Retina (tissue), 1 donor: ENCODE measurements around the gene PAQR5.
"Not testable (repeated sequence)": the region's sequence is repeated elsewhere in the genome, so short reads cannot be mapped to it uniquely, and the experiment has no call there.

Experiments
- DNase-seq: peaks from one replicate; pipeline ENCODE4 v3.0.0-alpha.2; 2016

The PAQR5 gene, protein sequence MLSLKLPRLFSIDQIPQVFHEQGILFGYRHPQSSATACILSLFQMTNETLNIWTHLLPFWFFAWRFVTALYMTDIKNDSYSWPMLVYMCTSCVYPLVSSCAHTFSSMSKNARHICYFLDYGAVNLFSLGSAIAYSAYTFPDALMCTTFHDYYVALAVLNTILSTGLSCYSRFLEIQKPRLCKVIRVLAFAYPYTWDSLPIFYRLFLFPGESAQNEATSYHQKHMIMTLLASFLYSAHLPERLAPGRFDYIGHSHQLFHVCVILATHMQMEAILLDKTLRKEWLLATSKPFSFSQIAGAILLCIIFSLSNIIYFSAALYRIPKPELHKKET

GRCh38 chr15:69298697-69299441 is at the start of gene PAQR5:
Gene PAQR5, plus strand, starts transcription at chr15:69298912. Its CDS starts 61,169 bp downstream, at chr15:69360081.
- peak; percentile 63 for DNase-seq

- DNase-seq, result no peak
Observed at GRCh38 chr15:69253156-69253555, 45.6 kb upstream of the PAQR5 start.

DNA sequence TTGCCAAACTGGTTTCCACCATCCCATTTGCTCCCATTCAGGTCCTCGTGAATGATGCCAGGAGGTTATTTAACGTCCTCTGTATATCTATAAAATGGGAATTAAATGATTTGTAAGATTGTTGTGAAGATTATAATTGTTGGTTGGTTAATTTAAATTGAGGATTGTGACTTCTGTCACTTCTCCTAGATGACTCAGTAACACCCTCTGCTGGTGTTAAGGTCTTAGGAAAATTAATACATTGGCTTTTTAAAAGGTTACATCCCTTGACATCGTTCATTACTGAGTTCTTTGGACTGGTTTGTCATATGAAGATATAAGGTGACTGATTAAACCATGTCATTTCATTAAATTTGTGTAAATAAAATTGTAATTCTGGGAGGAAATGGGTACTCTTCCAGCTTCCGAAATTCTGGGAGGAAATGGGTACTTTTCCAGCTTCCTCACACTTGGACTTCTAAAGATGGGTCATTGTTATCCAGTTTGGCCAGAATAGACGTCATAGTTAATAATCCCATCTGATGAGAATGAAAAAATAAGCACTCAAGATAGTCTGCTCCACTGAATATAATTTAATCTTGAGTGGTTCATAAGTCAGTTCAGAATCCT is 33.3 kb upstream of the PAQR5 start:
- DNase-seq, result no peak

DNA sequence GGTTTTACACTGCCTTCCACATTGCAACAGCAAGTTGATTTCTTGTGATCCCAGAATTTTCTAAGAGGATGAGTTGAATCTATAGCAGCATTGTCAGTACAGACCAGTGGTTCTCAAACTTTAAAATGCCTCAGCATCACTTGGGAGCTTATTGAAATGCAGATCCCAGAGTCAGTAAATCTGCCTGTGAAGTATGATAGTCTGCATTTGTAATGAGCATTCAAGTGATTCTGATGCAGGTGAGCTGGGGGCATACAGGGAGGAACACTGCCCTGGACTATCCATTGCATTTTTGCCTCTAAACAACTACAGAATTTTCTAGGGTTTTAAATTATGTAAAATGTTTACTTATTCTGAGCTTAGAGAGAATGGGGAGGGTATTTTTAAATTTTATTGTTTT is 27.5 kb upstream of the PAQR5 start:
- no peak for DNase-seq

GRCh38 chr15:69272139-69272538 is 26.6 kb upstream of the PAQR5 start:
- DNase-seq, result no peak

DNA sequence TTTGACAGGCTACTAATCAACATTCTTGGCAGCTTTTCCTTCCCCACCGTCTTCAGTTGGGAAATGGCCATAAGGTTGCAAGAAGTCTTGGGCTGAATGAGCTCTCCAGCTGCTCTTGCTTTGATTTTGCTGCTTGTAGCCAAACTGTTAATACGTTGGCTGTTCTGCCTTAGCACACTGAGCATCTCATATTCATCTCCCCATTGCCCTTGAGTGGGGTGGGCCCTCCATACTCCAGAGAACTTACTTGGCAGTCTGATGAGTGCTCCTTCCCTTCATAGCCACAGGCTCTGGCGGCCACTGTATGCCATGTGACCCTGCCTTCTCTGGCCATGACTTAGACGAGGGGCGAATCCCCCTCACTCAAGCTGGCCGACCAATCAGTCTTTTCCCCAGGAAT is 25.8 kb upstream of the PAQR5 start:
- no peak for DNase-seq

DNA sequence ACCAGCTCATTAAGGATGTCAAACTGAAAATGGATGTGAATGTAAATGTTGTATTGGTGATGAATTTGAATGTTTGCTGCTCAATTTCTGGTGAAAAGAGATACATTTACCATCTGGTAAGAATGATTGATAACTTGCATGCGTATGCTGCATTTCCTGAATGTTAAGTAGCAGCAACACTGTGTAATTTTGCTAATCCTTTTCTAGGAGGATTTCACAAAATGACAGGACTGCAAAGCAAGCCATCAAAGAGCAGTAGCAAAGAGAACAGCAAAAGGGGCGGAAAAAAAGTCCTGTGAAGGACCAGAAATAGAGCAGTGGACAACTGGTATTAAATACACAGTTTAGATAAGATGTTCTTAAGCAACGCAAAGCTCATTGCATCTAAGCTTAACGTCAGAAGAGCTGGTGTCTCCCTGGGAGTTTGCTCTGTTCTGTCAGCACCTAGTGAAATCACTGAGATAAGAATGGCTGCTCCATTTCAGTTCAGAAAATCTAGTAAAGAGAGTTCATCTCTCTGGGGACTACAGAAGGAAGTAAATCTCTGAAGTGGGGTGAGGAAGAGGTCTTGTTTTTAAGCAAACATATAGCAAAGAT is 23.5 kb upstream of the PAQR5 start:
- no peak for DNase-seq

DNA sequence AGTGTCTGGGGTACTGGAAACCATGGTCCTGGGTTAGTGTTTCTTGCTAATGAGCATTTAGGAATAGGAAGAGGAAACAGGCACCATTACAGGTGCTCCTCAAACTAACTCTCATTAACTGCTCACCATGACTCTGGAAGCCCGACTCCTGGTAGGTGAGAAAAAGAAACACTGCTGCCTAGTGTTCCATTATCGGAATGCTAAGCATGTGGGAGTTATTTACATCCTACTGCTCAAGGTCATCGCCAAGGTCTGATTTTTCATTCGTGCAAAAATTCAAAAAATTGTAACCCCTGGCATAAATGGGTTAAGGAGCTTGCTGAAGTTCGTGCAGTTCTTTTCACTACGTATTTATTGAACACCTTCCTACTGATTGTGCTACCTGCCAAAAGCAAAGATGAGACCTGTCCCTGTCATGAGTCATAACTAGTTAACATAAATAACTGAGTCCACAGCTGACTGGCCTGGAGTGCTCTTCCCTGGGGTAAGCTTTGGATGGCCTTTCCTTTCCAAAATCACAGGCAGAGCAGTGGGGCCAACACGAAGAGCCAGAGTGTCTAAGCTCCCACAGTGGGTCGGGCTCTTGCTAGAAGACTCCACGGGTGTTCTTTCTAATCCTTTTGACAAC is 22.7 kb upstream of the PAQR5 start:
- no peak for DNase-seq

DNA sequence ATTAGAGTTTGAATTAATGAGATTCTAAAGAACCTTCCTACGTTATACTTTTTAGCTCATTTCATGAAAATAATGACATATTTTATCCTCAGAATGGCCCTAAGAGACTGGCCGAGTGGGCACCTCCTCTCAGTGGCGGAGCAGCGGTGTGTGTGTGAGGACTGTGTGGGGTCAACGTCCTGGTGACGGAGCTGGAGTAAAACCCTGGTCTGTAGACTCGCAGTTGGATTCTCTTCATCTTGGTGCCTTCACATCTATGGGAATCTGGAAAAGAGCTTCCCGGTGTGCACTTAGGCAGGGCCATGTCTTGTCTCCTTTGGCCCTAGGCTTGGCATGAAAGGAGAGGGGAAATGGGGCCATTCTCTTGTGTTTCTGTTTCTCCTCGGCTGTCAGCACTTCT is 21.4 kb upstream of the PAQR5 start:
- no peak for DNase-seq

- no peak for DNase-seq
Observed at GRCh38 chr15:69279636-69280035, 19.1 kb upstream of the PAQR5 start.

- DNase-seq, result no peak
Observed at GRCh38 chr15:69280783-69281182, 17.9 kb upstream of the PAQR5 start.

DNA sequence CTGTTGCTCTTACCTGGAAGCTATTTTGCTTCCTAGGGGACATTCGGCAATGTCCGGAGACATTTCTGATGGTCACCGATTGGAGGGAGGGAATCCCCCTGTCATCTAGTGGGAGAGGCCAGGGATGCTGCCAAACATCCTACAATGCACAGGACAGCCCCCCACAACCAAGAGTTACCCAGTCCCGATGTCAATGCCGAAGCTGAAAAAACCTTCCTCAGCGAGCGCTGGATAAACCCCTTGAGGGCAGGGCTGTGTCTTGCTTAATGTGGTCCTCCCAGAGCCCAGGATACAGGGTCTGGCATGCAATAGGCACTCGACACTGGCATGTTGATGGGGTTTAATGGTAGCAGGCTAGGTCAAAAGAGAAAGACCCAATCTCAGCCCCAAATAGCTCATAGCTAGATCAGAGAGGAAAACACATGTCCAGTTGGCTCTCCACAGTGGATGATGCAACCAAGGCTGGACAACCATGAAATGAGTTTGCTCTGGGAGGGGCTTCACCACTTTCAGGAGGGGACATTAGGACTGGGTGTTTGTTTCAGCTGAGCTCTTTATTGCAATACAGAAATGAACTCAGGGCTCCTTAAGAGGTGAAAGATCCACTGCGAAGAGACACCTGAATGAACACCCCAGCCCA is 16.5 kb upstream of the PAQR5 start:
- no peak for DNase-seq

GRCh38 chr15:69285834-69286233 is 12.9 kb upstream of the PAQR5 start:
- DNase-seq, result no peak

GRCh38 chr15:69288011-69288410 is 10.7 kb upstream of the PAQR5 start:
- no peak for DNase-seq

DNA sequence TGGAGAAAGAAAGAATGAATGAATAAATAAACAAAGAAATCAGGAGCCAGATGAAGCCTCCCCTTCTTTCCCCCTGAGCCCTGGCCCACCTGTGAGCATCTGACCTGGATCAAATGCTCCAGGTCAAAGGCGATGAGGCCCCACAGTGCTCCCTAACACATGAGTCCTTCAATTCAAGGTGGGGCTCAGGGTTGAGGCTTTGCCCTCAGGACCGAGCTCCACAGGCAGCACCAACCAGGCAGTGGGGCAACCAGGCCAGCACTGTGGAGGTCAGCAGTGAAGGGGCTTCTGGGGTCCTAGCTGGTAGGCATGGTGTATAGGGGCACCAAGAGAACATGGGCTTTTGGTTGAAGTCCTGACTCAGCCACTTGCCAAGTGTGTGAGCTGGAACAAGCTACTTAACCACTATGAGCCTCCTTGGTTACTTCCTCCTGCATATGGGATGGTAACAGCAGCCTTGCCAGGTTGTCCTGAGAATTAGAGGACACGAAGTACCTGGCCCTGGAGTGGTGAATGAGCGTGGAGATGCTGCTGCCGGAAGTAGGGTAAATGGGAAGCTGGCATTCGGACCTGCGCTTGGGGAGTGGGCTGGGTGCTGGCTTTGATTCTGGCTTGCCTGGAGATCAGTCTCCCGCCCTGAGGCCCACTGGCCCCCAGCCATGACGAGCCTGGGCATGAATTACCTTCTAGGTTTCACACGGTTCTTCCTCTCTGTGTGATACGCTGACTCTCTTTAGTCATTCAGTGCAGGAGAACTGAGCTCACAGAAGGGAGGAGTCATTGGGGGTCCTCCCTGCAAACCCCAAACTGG is 10.0 kb upstream of the PAQR5 start:
- no peak for DNase-seq

DNA sequence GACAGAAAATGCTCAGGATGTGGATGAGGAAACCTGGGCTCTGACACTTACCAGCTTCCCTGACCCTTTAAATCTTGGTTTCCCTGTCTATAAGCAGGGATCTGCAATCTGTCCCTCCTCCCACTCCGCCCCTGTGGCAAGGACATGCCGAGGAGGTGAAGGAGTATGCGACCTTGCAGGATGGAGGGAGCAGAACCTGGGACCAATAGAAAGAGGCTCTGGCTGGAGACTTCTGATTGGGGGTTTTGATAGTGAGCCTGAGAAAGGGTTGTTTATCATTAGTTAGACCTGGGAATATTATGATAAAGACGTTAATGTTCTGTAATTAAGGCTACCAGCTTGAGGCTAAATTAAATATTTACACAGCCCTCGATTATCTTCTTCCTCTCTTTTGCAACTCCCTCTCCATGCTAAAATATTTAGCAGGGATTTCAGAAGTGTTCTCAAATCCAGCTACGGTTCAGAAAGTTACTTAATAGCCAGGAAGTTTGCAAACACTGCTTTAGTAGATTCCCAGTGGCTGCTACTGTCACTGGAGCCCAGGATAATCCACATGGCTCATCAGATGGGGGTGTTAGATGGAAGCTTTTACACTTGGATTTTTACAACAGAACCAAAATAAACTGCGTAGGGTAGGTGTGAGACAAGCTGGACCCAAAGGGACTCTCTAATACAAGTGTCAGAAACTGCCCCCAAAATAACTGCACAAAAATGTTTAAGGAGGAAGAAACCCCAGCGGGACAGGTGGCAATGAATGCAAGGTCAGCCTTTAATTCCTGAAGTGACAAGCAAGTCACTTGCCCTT is 9.2 kb upstream of the PAQR5 start:
- no peak for DNase-seq

GRCh38 chr15:69290346-69291164 is 8.2 kb upstream of the PAQR5 start:
- no peak for DNase-seq

DNA sequence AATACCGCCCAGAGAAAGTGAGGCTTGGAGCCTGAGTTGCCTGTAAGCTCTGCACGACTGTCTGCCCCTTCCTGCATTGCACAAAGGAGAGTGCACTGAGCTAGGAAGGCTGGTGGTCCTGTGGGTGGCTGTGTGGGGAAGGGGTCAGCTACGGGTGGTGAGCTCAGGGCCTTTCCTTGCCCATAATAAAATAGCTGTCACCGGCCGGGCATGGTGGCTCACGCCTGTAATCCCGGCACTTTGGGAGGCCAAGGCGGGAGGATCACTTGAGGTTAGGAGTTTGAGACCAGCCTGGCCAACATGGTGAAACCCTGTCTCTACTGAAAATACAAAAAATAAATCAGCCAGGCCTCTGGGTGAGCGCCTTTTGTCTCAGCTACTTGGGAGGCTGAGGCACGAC is 7.1 kb upstream of the PAQR5 start:
- DNase-seq, result not testable (repeated sequence)

DNA sequence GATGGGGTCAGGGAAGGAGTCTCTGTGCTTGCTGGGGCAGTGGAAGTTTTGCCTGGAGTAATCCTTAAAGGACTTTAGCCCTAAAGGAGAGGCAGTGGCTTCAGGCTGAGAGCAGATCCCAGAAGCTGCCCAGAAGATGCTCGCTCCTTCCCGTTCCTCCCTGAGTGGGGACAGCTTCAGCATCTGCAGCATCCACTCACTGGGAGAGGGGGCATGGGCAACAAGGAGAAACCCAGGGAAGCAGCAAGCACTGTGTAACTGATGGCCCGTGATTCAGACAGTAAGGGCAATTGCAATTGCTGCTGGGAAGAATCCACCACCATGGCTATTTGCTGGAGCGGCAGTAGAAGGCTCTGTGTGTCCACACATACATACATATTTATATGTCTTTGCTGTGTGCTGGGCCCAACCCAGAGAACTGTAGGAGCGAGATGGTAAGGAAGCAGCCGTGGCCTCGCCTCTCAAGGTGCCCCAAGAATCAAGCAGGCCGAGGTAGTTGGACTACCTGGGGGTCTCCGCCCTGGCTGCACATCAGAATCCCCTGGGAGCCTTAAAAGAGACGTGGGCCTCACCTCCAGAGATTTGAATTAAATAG is 5.8 kb upstream of the PAQR5 start:
- DNase-seq, result no peak
